ENCODE measurements around the gene STRADA.

STRADA gene

GRCh38 chr17:63718988-63719387 lies 22.6 kb downstream of the STRADA start:
- H3K27ac ChIP-seq, result no peak overlapping the region

DNA sequence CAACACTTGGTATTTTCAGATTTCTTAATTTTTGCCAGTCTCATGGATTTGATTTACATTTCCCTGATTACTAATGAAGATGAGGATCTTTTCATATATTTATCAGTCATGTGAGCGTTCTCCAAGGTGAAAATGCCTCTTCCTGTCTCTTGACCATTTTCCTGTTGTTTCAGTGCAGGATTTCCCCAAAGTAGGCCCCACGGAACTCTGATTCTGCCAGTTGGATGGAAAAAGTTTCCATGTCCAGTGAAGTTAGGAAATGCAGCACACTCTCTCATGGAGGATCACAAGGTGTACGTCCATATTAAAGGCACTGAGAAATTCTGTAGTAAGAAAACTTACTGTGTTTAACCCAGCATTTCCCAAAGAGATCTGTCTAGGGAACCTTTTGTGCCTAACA lies 25.2 kb downstream of the STRADA start:
- H3K27ac ChIP-seq, result no peak overlapping the region
- TF ChIP-seq, protein P1, sequence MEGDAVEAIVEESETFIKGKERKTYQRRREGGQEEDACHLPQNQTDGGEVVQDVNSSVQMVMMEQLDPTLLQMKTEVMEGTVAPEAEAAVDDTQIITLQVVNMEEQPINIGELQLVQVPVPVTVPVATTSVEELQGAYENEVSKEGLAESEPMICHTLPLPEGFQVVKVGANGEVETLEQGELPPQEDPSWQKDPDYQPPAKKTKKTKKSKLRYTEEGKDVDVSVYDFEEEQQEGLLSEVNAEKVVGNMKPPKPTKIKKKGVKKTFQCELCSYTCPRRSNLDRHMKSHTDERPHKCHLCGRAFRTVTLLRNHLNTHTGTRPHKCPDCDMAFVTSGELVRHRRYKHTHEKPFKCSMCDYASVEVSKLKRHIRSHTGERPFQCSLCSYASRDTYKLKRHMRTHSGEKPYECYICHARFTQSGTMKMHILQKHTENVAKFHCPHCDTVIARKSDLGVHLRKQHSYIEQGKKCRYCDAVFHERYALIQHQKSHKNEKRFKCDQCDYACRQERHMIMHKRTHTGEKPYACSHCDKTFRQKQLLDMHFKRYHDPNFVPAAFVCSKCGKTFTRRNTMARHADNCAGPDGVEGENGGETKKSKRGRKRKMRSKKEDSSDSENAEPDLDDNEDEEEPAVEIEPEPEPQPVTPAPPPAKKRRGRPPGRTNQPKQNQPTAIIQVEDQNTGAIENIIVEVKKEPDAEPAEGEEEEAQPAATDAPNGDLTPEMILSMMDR (conservative IDR thresholded peaks at IDR 0.05), result no peak
- TF ChIP-seq ZFX (IDR thresholded peaks at IDR 0.05), result no peak

More at GRCh38 chr17:63718988-63719387, 22.6 kb downstream of the STRADA start:
- TF ChIP-seq ZFX (IDR thresholded peaks at IDR 0.05), result no peak
- TF ChIP-seq, protein P1 (conservative IDR thresholded peaks at IDR 0.05), result no peak

DNA sequence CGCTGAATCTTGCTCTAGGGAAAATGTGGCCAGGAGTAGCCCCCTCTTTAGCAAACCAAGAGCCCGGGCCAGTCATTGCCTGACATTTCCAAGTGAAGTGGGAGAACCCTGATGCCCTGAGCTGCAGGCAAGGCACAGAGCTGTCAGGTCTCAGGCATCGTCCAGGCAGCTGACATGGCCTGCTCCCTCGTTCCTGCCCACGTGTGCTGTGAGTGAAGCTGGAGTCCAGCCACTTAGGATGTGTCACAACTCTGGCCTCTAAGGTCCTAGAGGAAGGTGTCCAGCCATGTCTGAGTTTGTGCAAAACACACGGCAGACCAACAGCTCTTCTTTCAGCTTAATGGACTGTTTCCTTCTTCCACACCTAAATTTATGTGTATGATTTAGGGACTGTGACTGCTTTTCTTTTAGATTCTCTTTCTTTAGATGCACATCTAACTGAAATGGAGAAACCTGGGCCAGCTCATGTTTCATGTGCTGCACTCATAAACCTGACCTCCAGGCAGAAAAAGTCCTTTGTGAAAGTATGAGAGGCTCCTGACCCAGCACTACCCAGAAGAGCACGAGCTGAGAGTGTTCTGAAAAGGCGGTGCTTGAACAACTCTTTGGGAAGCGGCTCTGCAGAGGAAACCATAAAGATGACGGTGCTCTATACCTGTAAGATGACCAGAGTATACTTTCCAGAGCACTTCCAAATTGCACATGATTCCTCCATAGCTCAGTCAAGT lies 26.9 kb downstream of the STRADA start:
- TF ChIP-seq ZFX (IDR thresholded peaks at IDR 0.05), result no peak
- TF ChIP-seq, protein P1 (conservative IDR thresholded peaks at IDR 0.05), result no peak
- no peak overlapping the region for H3K27ac ChIP-seq

DNA sequence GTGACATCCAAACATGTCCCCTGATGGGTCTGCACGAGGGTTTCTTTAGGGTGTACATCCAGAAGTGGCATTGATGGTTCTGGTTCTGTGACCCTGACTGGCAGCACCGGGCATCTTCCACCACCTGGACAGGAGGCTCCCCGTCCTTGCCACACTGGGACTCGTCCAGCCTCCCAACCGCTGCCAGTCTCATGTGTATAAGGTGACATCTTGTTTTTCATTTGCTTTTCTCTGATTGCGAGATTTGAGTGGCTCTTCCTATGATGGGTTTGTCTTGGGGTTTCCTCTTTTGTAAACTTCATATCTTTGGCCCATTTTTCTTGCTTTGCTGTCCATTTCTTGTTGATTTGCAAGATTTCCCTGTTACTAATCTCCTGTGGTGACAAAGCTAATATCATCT lies 32.5 kb downstream of the STRADA start:
- H3K27ac ChIP-seq, result no peak overlapping the region
- TF ChIP-seq, protein P1 (conservative IDR thresholded peaks at IDR 0.05), result no peak
- TF ChIP-seq ZFX (IDR thresholded peaks at IDR 0.05), result no peak

DNA sequence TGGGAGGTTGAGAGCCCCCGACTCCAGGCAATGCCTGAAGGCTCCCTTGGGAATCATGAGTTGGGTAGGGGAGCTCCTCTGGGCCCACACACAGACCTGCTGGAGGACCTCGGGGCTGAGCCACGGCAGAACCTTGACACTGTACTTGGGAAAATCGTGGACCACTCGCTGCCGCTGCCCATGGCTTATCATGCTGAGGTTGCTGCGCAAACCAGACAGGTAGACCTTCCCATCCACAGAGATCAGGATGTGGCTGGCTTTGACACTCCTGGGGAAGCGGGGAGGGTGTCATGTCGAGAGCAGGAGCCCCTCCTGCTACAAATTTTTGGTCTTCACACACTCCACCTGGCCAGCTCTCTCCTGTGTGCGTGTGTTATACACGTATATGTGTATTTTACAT lies 34.4 kb downstream of the STRADA start:
- no peak overlapping the region for H3K27ac ChIP-seq
- TF ChIP-seq, protein P1 (conservative IDR thresholded peaks at IDR 0.05), result no peak
- no peak for TF ChIP-seq ZFX (IDR thresholded peaks at IDR 0.05)

DNA sequence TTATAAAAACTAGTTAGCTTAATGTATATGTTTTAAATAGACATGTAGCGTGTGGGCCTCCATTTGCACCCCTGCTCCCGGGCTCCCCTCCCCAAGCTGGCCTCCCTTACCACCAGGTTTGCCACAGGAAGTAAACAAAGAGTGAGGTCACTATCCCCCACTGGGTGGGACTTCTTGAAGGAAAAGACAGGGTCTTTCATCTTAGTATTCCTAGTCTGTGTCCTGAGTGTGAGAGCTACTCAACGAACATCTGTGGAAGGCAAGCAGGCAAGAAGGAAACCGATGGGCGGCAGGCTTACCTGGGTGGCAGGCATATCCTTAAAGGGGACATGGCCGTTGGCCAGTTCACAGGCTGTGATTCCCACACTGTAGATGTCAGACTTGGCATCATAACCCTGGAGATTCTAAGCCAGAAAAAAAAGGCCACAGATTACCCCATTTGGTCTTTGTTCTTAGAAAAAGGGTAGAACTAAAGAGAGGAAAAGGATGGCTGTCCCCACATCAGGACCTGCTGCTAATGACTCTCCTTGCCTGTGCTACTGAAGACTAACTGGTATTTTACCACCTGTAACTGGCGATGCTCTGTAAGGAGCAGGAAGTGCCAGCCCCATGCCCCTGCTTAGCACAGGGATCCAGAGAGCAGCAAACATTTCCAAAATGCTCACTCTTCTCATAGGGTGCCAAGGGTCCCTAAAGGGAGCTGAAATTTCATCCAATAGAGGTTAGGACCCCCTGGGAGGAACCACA lies 35.1 kb downstream of the STRADA start:
- no peak overlapping the region for H3K27ac ChIP-seq
- TF ChIP-seq, protein P1 (conservative IDR thresholded peaks at IDR 0.05), result no peak
- TF ChIP-seq ZFX (IDR thresholded peaks at IDR 0.05), result no peak

- TF ChIP-seq, protein P1 (conservative IDR thresholded peaks at IDR 0.05), result no peak
- TF ChIP-seq ZFX (IDR thresholded peaks at IDR 0.05), result no peak
- H3K27ac ChIP-seq, result no peak overlapping the region
Measured at GRCh38 chr17:63705657-63706056, 35.9 kb downstream of the STRADA start.

Measured in C4-2B (cell line).